ENCODE data around the gene LTC4S.

Gene LTC4S

DNA sequence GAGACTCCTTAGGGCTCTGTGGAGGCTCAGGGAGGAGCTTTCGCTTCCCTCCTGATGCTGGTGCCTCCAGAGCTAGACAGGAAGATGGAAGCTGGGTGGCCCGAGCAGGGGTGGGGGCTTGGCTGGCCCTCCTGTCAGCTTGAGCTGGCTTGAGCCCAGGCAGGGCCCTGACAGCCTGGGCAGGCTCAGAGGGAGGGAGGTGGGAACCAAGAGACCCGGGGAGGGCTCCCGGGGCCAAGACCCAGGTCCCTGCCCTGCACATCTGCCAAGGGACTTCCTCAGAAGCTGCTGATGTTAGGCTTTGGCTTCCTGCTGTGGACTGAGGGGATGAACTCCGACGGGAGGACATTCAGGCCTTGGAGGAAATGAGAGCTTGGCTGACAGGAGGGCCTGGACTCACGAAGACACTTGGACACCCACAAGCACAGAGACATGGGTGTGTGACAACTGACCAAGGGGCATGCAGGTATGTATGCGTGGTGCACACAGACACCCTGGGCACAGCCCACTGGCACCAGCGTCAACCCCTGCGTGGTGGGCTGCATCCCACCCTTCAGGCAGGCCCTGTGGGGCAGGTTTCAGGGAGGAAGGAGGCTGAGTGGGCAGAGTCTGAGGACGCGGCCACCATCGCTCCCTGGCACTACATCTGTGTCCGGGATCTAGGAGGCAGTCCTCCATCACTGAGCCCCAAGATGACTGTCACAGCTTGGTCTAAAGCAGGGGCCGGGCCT is 1.7 kb upstream of the LTC4S start:
- Histone ChIP-seq H3K4me3 (ENCODE audit: low read length) (no peak overlapping the region), H3K4me1 (ENCODE audit: control insufficient read depth, insufficient read depth, low read length) (no peaks in the 10 kb centered on the region), H3K36me3 (ENCODE audit: control insufficient read depth, insufficient read depth, low read length) (peaks cover 3% of the 10 kb centered on the region), H3K9ac (ENCODE audit: low read length) (no peak overlapping the region), H3K27me3 (ENCODE audit: control insufficient read depth, insufficient read depth, low read length) (no peaks in the 10 kb centered on the region), H3K27ac (ENCODE audit: low read depth, low read length) (no peak overlapping the region)

DNA sequence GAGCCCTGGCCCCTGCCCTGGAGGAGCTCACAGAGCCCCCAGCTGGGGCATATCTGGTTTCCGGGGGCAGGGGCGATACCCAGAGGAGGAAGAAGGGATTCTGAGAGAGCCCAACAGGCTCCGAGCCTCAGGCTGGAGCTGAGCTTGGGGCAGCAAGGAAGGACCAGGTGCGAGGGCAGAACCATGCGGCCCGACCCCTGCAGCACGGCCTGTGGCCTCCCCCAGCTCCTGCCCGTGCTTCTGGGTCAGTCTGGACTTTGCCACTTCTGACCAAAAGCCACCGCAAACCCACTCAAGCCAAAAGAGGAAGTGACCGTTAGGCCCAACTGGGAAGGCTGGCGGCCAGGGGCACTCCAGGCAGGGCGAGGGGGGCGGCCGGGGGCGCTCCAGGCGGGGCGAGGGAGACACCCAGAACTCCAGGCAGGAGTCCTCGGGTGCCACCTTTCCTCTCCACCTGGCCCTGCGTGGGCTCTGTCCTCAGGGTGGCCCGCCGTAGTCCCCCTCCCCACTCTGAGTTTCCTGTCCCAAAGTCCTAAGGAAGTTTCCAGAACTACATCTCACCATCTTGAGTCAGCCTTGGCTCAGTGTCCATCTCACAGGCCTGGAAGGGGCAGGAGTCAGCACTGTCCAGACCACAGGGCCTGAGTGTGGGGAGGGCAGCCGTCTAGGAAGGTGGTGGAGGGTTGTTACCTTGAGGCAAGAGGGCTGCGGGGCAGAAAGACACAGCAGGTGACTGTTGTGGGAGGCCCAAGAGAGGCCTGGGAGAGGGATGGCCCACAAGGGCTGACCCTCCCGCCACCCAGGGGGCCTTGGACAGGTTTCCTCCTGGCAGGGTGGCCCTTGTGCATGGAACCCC is 946 bp upstream of the LTC4S start:
- H3K9ac ChIP-seq (ENCODE audit: low read length), result no peak overlapping the region
- no peaks in the 10 kb centered on the region for H3K4me1 ChIP-seq (ENCODE audit: control insufficient read depth, insufficient read depth, low read length)
- no peaks in the 10 kb centered on the region for H3K27me3 ChIP-seq (ENCODE audit: control insufficient read depth, insufficient read depth, low read length)
- no peak overlapping the region for H3K4me3 ChIP-seq (ENCODE audit: low read length)
- peaks cover 9% of the 10 kb centered on the region for H3K36me3 ChIP-seq (ENCODE audit: control insufficient read depth, insufficient read depth, low read length)
- H3K27ac ChIP-seq (ENCODE audit: low read depth, low read length), result peak overlapping the region; percentile 12

DNA sequence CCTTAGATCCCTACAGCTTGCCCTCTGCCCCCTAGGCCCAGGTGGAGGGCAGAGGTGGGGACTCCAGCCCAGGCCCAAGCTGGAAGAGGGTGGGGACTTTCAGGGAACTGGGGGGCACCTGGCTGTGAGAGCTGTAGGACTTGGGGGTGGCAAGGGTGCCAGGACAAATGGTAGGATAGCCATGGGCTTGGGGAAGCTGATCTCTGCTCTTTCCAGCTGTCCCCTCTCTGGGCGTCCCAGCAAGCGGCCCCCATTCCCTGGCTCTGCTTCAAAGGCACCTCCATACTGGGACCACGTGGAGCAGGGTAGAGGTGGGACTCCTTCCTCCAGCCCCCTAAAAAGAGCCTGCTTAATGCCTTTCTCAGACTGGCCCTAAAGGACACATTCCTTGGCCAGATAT is 385 bp downstream of the LTC4S start:
- Histone ChIP-seq H3K27me3 (ENCODE audit: control insufficient read depth, insufficient read depth, low read length) (no peaks in the 10 kb centered on the region), H3K27ac (ENCODE audit: low read depth, low read length) (no peak overlapping the region), H3K4me3 (ENCODE audit: low read length) (peak overlapping the region; percentile 67), H3K4me1 (ENCODE audit: control insufficient read depth, insufficient read depth, low read length) (no peaks in the 10 kb centered on the region), H3K9ac (ENCODE audit: low read length) (no peak overlapping the region), H3K36me3 (ENCODE audit: control insufficient read depth, insufficient read depth, low read length) (peaks cover 22% of the 10 kb centered on the region)

DNA sequence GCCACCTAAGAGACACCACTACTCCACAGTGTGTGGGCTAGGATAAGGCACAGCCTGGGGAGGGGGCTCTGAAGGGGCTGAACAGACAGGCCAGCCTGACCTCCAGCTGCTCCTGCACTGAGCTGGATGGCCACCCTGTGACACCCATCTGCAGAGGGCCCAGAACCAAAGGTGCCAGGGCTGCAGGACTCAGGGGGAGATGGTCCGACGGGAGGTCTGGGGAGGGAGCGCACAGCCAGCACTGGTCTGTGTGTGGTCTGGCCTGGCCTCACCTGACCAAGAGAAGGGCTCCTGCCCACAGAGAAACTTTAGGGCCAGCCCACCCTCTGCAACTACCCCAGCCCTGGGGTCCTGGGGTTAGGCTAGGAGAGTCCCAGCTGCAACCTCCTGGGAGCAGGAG is 789 bp downstream of the LTC4S start:
- no peaks in the 10 kb centered on the region for H3K4me1 ChIP-seq (ENCODE audit: control insufficient read depth, insufficient read depth, low read length)
- H3K9ac ChIP-seq (ENCODE audit: low read length), result no peak overlapping the region
- no peaks in the 10 kb centered on the region for H3K27me3 ChIP-seq (ENCODE audit: control insufficient read depth, insufficient read depth, low read length)
- H3K27ac ChIP-seq (ENCODE audit: low read depth, low read length), result no peak overlapping the region
- H3K36me3 ChIP-seq (ENCODE audit: control insufficient read depth, insufficient read depth, low read length), result peaks cover 25% of the 10 kb centered on the region
- peak overlapping the region; percentile 67 for H3K4me3 ChIP-seq (ENCODE audit: low read length)

DNA sequence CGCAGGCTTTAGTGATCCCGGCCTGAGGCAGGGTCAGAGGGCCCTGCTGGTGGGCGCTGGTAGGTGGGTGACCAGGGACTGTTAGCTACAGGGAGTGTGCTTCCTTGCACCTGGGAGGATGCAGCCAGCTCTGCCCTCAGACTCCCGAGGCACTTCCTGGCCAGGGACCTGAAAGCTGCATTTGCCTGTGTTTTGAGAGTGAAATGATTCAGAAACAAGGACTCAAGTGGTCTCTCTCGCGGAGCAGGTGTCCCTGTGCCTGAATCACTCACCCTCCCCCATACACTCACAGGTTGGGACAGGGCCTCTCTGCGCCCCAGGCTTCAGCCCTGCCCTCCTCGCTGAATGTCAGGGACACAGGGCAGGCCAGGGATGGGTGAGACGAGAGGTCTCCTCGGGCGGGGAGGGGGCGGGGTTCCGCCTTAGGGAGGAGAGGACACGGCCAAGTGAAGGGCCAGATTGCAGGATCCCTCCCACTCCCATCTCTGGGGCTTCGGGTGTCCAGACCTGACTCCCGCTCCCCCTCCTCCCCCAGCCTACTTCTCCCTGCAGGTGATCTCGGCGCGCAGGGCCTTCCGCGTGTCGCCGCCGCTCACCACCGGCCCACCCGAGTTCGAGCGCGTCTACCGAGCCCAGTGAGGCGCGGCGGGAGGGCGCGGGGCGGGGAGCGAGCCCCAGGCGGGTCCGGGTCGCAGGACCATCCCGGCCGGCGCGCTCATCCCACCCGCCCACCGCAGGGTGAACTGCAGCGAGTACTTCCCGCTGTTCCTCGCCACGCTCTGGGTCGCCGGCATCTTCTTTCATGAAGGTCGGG is 1.5 kb downstream of the LTC4S start:
- no peaks in the 10 kb centered on the region for H3K4me1 ChIP-seq (ENCODE audit: control insufficient read depth, insufficient read depth, low read length)

DNA sequence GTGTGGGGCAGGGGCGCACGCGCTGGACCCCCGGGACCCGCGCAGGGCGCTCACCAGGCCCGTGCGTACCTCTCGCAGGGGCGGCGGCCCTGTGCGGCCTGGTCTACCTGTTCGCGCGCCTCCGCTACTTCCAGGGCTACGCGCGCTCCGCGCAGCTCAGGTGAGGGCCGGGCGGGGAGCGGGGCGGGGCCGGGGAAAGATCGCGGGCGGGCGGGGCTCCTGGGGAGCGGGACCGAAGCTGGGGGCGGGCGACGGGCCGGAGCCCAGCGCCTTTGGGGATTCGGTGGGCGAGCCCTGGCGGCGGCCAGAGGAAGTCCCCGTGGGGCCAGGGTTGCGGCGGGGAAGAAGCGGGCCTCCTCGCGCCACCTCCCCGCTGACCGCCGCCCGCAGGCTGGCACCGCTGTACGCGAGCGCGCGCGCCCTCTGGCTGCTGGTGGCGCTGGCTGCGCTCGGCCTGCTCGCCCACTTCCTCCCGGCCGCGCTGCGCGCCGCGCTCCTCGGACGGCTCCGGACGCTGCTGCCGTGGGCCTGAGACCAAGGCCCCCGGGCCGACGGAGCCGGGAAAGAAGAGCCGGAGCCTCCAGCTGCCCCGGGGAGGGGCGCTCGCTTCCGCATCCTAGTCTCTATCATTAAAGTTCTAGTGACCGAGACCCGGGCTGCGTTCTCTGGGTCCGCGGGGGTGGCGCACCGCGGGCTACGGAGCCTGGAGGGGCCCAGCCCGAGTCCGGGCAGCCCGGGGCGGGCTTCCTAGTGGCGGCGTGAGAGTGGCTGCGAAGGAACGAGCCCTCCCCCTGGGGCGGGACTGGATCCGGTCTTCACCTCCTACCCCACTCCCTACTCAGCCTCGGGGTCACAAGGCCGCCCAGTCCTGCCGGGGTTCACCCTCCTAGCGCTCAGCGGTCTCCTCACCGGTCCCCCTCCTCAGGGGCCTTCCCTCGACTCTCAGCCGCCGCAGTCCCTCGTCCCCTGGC is 2.4 kb downstream of the LTC4S start:
- Histone ChIP-seq H3K27ac (ENCODE audit: low read depth, low read length) (peak overlapping the region; percentile 43), H3K4me1 (ENCODE audit: control insufficient read depth, insufficient read depth, low read length) (no peaks in the 10 kb centered on the region), H3K36me3 (ENCODE audit: control insufficient read depth, insufficient read depth, low read length) (peaks cover 25% of the 10 kb centered on the region), H3K9ac (ENCODE audit: low read length) (peak overlapping the region; percentile 51), H3K27me3 (ENCODE audit: control insufficient read depth, insufficient read depth, low read length) (no peaks in the 10 kb centered on the region), H3K4me3 (ENCODE audit: low read length) (peak overlapping the region; percentile 67)

More for the DNA sequence above, 1.5 kb downstream of the LTC4S start:
- Histone ChIP-seq H3K36me3 (ENCODE audit: control insufficient read depth, insufficient read depth, low read length) (peaks cover 25% of the 10 kb centered on the region), H3K27ac (ENCODE audit: low read depth, low read length) (no peak overlapping the region), H3K4me3 (ENCODE audit: low read length) (peak overlapping the region; percentile 67), H3K9ac (ENCODE audit: low read length) (peak overlapping the region; percentile 21), H3K27me3 (ENCODE audit: control insufficient read depth, insufficient read depth, low read length) (no peaks in the 10 kb centered on the region)

DNA sequence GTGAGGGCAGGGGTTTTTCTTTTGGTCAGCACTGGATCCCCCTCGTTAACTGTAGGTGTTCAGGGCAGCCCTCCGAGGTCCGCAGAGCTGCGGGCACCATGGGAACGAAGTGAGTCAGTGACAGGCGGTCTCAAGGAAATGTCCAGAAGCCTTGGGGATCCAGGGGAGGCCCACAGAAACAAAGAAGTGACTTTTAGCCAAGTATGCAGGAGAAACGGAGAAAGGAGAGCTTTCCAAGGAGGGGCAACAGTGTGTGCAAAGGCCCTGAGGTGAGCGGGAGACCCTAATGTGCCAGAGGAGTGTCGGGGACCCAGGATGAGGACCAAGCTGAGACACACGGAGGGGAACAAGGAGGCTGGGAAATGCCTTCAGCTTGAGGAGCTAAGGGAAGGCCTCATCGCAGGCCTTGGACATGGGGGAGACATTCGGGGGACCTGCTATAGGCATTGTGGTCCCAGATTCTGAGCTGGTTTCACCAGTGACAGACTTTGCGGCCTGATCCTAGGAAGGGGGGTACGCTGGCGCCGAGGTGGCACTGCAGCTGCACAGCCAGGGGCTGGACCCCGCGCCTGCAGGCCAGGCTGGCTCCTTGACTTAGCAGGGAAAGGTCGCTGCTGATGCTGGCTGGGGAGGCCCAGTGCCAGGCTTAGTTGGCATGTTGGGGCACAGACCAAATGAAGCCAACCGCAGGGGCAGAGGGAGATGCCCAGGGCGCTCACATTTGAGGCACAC is 3.3 kb downstream of the LTC4S start:
- no peaks in the 10 kb centered on the region for H3K4me1 ChIP-seq (ENCODE audit: control insufficient read depth, insufficient read depth, low read length)
- no peaks in the 10 kb centered on the region for H3K27me3 ChIP-seq (ENCODE audit: control insufficient read depth, insufficient read depth, low read length)
- no peak overlapping the region for H3K9ac ChIP-seq (ENCODE audit: low read length)
- H3K27ac ChIP-seq (ENCODE audit: low read depth, low read length), result peak overlapping the region; percentile 43
- peaks cover 25% of the 10 kb centered on the region for H3K36me3 ChIP-seq (ENCODE audit: control insufficient read depth, insufficient read depth, low read length)
- H3K4me3 ChIP-seq (ENCODE audit: low read length), result peak overlapping the region; percentile 61

DNA sequence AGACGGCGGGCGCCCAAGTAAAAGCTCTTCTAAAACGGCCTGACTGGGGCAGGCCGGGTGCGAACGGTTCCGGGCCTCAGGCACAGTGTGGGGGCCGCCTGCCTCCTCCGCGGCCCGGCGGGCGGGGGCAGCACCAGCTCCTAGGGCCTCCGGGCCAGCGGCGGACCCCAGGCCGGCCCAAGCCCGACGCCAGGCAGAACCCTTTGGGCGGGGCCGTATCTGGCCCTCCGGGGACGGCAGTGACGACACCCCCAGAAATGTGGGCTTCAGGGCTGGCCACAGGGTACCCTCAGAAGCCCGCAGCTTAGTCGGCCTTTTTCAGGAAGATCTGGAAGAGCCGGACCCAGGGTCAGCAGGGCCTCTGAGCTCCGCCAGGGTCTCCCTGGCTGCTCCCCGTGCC is 4.0 kb downstream of the LTC4S start:
- H3K27ac ChIP-seq (ENCODE audit: low read depth, low read length), result no peak overlapping the region
- no peak overlapping the region for H3K9ac ChIP-seq (ENCODE audit: low read length)
- H3K4me3 ChIP-seq (ENCODE audit: low read length), result no peak overlapping the region
- H3K27me3 ChIP-seq (ENCODE audit: control insufficient read depth, insufficient read depth, low read length), result no peaks in the 10 kb centered on the region
- peaks cover 23% of the 10 kb centered on the region for H3K36me3 ChIP-seq (ENCODE audit: control insufficient read depth, insufficient read depth, low read length)
- H3K4me1 ChIP-seq (ENCODE audit: control insufficient read depth, insufficient read depth, low read length), result no peaks in the 10 kb centered on the region

DNA sequence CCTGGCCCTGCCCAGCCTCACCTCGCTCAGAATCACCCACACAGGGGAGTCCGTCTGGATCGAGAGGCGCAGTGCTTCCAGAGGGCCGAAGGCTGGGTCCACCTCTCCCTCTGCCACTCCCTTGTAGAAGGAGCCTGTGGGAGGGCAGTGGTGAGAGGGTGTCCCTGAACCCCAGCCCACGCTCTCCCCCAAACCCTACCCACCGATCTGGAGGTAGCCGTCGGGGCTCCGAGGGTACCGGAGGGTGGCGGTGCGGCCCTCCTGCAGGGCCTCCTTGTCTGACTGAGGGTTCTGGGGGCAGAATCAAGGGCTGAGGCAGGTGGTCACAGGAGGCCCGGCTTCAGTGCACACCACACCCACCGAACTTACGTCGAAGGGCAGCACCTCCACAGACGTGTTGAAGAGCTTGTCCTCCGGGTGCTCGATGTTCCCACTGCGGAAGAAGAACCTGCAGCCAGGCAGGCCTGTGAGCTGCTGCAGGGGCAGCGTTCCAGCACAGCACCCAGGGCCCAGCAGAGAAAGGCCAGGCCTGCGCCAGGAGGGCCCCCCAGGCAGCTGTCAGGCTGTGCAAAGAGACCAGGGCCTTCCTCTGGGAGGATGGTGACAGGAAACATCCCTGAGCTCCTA is 4.5 kb downstream of the LTC4S start:
- Histone ChIP-seq H3K4me1 (ENCODE audit: control insufficient read depth, insufficient read depth, low read length) (no peaks in the 10 kb centered on the region), H3K27ac (ENCODE audit: low read depth, low read length) (no peak overlapping the region)

DNA sequence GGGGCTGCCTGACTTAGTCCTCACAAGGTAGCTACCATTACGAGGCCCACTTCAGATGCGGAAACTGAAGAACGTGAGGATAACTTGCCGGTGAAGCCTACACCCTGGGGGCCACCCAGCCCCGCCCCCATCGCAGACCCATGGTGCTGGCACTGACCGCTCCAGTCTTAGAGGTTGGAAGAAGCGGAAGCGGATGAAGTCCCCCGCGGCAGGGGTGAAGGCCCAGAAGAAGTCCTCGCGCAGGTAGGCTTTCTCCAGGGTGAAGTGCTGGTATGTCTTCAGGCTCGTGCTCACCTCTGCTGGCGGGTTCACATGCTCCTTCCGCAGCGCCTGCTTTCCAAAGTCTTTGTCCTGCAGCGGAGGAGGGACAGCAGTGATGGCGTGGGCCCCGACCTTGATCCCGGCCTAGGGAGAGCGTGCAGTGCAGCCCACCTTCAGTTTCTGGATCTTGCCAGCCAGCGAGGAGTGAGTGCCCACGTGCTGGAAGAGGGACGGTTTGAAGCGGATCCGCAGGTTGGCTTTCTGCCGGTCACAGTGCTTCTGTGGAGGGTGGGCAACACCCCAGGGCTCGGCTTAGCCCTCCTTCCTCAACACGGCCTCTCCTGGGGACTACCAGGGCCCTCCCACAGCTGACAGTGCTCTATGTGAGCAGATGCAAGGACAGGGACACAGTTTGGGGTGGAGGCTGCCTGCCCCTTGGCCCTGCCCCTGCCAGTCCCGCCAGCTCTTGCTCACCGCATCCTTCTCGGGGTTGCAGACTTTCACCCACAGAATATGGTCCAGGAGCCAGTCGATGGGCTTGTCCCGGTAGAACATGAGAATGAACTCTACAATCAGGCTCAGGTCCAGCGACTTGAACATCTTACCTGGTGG is 5.2 kb downstream of the LTC4S start:
- Histone ChIP-seq H3K9ac (ENCODE audit: low read length) (no peak overlapping the region), H3K4me3 (ENCODE audit: low read length) (no peak overlapping the region), H3K4me1 (ENCODE audit: control insufficient read depth, insufficient read depth, low read length) (no peaks in the 10 kb centered on the region), H3K27me3 (ENCODE audit: control insufficient read depth, insufficient read depth, low read length) (no peaks in the 10 kb centered on the region), H3K36me3 (ENCODE audit: control insufficient read depth, insufficient read depth, low read length) (peaks cover 23% of the 10 kb centered on the region), H3K27ac (ENCODE audit: low read depth, low read length) (no peak overlapping the region)

More for the DNA sequence above, 4.5 kb downstream of the LTC4S start:
- Histone ChIP-seq H3K27me3 (ENCODE audit: control insufficient read depth, insufficient read depth, low read length) (no peaks in the 10 kb centered on the region), H3K4me3 (ENCODE audit: low read length) (no peak overlapping the region), H3K9ac (ENCODE audit: low read length) (no peak overlapping the region), H3K36me3 (ENCODE audit: control insufficient read depth, insufficient read depth, low read length) (peaks cover 23% of the 10 kb centered on the region)
